GM18951 (cell line): ENCODE measurements around the gene HIC1.

Source experiments
- POLR2A ChIP-seq: IDR thresholded peaks from 4 replicates; pipeline ENCODE4 v1.6.1; 2011; ENCODE audit warnings: mild to moderate bottlenecking; ENCODE audit not compliant: insufficient read length, insufficient read depth; ENCODE audit errors: extremely low read depth
- in situ Hi-C: fragments of 300-500 bp; cut with MboI; formaldehyde crosslinking; loops from one replicate; pipeline ENCODE4 v1.12.0; 2022; ENCODE audit warnings: low sequenced_read_pairs, mixed read lengths, inconsistent platforms; ENCODE audit not compliant: unreplicated experiment

The HIC1 gene

GRCh38 chr17:2056206-2057174 lies 1.6 kb downstream of the HIC1 start:
- no peak for TF ChIP-seq POLR2A
- in situ Hi-C loops: no loop called here

GRCh38 chr17:2057175-2057759 lies 2.4 kb downstream of the HIC1 start:
- TF ChIP-seq POLR2A: no peak

GRCh38 chr17:2057760-2058585 lies 3.1 kb downstream of the HIC1 start:
- in situ Hi-C loops: no loop called here
- peak; percentile 23 for TF ChIP-seq POLR2A

More at GRCh38 chr17:2057175-2057759, 2.4 kb downstream of the HIC1 start:
- in situ Hi-C loops: no loop called here

- peak; percentile 26 for TF ChIP-seq POLR2A
- in situ Hi-C loops: no loop called here
Observed at GRCh38 chr17:2058586-2059546, 4.0 kb downstream of the HIC1 start.

- no peak for TF ChIP-seq POLR2A
- in situ Hi-C loops: loop anchor here (10.0 kb wide), 1 partner anchor 185 kb away; no protein-coding TSS in a partner anchor
Observed at GRCh38 chr17:2059547-2060384, 4.9 kb downstream of the HIC1 start.

GRCh38 chr17:2060385-2060658 lies 5.4 kb downstream of the HIC1 start:
- TF ChIP-seq POLR2A: no peak
- in situ Hi-C loops: loop anchor here (10.0 kb wide), 1 partner anchor 184 kb away; no protein-coding TSS in a partner anchor

GRCh38 chr17:2060681-2061440 lies 6.0 kb downstream of the HIC1 start:
- no peak for TF ChIP-seq POLR2A
- in situ Hi-C loops: loop anchor here (10.0 kb wide), 1 partner anchor 184 kb away; no protein-coding TSS in a partner anchor

GRCh38 chr17:2061441-2061958 lies 6.6 kb downstream of the HIC1 start:
- in situ Hi-C loops: loop anchor here (10.0 kb wide), 1 partner anchor 183 kb away; no protein-coding TSS in a partner anchor
- no peak for TF ChIP-seq POLR2A

GRCh38 chr17:2062571-2063183 lies 7.8 kb downstream of the HIC1 start:
- in situ Hi-C loops: loop anchor here (10.0 kb wide), 1 partner anchor 182 kb away; no protein-coding TSS in a partner anchor

More at GRCh38 chr17:2062571-2063183, 7.8 kb downstream of the HIC1 start:
- no peak for TF ChIP-seq POLR2A
